GM19468 (cell line): ENCODE results near the gene NF2.

ENCODE experiments used
- ATAC-seq: cut with Tn5 transposase; IDR thresholded peaks from one replicate; pipeline ENCODE4 v1.9.1; 2021; ENCODE audit warnings: mild to moderate bottlenecking, moderate library complexity, moderate number of reproducible peaks; ENCODE audit not compliant: unreplicated experiment; ENCODE audit errors: extremely low read depth

Gene NF2

DNA sequence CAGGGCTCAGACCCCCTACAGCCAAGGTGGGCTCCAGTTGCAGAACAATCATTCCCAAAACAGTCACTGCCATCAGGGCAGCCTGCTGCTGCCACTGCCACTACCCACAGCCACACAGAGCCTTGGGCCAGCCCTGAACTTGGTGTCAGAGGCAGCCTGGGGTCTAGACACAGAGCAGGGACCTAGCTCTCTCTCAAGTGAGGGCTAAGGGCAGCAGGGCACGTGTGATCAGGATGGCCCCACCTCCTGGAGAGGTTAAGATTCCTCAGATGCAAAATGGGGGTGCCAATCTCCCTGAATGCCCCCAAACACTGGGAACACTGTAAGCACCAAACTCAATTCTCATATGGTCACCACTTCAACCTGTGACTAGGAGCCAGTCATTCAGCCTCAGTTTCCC lies 132.0 kb downstream of the NF2 start:
- no peak for ATAC-seq

DNA sequence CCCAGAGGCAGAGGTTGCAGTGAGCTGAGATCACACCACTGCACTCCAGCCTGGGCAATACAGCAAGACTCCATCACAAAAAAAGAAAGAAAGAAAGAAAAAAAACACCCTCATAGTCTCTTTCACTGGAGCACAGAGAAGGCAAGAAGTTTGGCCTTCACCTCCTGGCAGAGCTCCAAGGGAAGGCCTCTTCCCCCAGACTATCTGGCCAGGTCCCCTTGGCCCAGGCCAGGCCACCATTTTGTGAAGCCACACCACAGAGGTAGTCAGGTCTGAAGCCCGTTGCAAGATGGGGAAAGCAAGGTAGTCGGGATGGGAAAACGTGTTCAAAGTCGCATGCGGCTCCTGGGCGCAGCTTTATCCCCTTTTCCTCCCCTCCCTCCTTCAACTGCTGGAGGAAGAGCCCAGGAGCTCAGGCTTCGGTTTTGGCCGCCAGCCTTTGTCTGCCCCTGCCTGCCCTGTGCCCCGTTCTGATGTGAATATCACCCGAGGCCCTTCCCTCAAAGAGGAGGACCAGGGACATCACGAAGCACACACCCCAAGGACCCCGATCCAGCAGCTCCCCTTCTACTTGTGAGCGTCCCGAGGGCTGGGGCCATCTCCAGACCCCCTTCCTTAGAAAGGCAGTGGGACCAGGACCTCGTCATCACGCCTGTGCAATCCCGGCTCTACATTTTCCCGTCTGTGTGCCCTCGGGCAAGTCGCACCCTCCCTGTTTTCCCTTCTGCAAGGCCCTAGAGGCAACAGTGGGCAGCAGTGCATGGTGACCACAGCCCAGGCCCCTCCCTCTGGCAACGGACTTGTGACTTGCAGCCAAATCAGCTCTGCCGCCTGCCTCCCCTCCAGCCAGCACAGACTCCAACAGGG lies 134.1 kb downstream of the NF2 start:
- no peak for ATAC-seq

DNA sequence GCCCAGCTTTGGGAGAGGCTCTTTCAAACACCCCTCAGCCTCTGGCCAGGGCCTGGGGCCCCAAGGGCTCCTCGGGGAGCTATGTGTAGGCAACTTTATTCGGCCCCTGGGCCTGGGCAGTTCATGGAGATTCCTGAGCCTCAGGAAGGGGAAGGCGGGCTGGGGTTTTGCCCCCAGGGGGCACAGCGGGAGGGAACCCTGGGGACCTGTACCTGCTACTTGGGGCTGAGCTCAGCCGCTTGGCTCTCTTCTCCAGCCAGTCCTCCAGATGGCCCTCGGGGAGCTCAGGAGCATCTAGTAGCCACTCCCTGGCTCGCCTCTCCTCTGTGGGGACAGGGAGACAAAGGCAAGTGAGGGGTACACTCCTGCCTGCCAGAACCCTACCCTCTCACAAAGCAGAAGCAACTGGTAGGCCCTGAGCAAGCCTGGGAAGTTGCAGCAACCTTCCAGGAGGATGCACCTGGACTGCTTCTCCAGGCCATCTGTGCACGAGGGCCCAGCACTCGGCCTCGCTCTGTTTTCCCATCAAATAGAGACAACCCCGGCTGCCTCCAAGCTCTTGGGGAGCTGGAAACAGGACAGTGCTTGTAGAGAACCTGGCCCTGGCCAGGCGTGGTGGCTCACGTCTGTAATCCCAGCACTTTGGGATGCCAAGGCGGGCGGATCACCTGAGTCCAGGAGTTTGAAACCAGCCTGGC lies 134.8 kb downstream of the NF2 start:
- ATAC-seq, result no peak

DNA sequence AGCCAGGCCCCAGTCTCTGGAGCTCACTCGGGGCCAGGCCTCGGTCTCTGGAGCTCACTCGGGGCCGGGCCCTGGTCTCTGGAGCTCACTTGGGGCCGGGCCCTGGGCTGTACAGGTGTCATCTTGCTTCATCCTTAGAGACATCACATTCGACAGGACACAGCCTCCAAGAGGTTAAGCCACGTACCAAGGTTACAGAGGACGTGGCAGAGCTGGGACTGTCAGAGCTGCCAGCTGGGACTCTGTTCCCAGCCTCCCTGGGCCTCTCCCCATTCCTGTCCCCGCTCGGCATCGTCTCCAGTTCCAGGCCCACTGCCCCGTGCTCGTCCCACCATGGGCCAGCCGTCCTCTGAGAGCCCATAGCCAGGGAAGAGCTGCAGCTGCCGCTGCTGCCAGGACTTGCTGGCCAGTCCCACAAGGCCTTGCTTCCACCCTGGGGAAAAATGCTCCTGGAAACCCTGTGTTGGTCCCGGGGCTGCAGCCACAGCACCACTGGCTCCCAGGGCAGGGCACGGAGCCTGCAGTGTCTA lies 136.0 kb downstream of the NF2 start:
- ATAC-seq, result no peak

DNA sequence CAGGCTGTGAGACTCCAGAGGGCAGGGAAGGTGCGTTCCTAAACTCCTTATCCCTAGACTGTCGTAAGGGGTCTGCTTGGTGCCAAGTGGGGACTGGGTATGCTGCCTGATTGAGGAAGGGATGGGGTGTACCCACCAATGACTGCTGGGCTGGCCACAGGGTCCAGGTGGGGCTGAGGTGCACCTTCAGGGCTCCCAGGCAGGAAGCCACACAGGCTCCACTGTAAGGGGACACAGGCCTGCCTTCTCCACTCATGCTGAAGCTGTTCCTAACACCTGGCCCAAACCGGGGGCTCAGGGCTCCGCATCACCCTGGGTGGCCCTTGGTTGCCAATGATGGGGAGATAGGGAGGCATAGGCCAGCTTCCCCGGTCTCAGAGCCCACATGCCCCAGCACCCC lies 136.8 kb downstream of the NF2 start:
- no peak for ATAC-seq

DNA sequence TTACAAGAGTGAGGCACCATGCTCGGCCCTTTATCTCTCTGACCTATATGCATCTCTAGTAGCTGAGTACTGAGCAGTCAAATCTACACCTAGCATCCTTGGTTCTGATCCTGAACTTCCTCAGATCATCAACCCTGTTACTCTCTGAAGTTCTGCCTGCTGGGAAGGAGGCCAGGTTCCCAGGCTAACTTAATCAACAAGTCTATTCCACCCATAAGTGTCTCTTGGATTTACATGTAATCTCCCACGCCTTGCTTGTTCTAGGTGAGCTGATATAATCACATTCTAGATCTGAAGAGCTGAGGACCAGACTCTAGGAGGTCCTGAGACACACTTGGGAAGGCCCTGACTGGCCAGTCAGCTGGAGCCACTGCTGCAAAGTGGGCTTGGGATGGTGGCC lies 138.5 kb downstream of the NF2 start:
- no peak for ATAC-seq

DNA sequence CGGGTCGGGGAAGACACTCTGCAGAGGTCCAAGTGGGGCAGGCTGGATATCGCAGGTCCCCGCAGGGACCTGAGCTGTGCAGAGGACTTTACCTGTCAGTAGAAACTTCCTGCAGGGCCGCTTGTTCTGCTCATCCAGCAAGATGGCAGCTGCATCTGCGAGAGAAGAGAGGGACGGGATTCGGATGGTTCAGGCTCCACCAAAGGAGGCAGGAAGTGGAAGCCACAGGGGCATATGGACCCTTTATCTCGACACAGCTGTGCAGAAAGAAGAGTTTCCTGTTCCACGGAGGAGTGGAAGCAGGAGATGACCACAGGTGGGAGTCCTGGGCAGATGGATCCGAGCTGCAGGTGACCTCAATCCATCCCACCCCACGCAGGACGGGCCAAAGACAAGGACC lies 138.9 kb downstream of the NF2 start:
- ATAC-seq, result no peak

DNA sequence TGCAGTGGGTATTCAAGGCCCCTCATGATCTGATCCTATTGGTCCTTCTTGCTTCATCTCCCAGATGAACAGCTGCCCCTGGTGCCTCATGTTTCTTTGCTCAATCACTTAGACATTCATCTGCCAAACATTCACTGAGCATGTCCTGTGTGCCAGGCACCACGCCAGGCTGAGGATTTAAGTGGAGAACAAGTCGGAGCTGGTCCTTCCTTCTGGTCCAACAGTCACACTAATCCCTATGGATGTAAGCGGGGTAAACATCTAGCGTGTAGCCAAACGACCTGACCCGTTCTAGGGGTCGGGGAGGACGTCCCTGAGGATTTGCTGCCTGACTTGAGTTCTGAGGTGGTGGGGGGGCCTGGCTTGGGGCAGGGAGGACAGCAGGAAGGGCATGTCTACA lies 141.5 kb downstream of the NF2 start:
- no peak for ATAC-seq

DNA sequence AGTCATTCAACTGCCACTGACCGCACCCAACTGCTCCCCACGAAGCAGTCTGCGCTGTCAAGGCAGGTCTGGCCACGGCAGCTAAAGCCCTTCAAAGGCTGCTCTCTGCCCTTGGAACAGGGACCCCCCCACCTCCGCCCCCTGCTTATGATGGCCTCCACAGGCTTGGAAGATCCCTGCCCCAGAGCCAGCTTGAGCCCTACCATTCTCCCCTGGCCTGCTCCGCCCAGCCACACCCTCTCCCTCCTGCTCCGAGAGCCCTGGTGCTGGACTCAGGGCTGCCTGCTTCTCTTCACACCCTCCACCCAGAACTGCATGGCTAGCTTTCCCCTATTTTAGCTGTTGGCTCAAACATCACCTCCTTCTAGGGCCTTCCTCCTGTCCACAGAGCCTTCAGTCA lies 144.4 kb downstream of the NF2 start:
- no peak for ATAC-seq
